Psoas muscle (tissue), 8 donors: ENCODE results near the gene DAPP1. TPM values are rescaled to one million over a fixed set of nuclear protein-coding genes. Genes with fewer than 3 reads are reported as not detected.

Source experiments
- ATAC-seq, 4 donors: fragments of 200-7000 bp; cut with Tn5 transposase; one replicate each; pipeline ENCODE4 v1.9.1; 2020; ENCODE audit warnings: moderate library complexity in 3 of 4, mild to moderate bottlenecking in 2 of 4
- DNase-seq, 2 donors: peaks; one replicate each; pipeline ENCODE4 v3.0.0-alpha.2; 2020
- H3K27ac ChIP-seq: fragments of 200-600 bp; one replicate; pipeline ENCODE4 v1.8.0; 2022
- H3K27me3 ChIP-seq, 3 donors: fragments of 200-600 bp in 1 of 3; one replicate each; pipeline versions ENCODE4 v1.6.1 to v1.8.0; 2013 to 2022; ENCODE audit warnings: low read length in 2 of 3, mild to moderate bottlenecking in 2 of 3, moderate library complexity in 1 of 3; ENCODE audit not compliant: insufficient read depth in 3 of 3
- H3K36me3 ChIP-seq, 2 donors: fragments of 200-600 bp in 1 of 2; one replicate each; pipeline versions ENCODE4 v1.6.1 to v1.8.0; 2013 to 2022; ENCODE audit warnings: low read depth in 1 of 2, mild to moderate bottlenecking in 1 of 2, moderate library complexity in 1 of 2; ENCODE audit not compliant: insufficient read depth in 1 of 2
- H3K4me1 ChIP-seq: fragments of 200-600 bp; one replicate; pipeline ENCODE4 v1.8.0; 2022
- H3K4me3 ChIP-seq: fragments of 200-600 bp; one replicate; pipeline ENCODE4 v1.8.0; 2022; ENCODE audit warnings: mild to moderate bottlenecking
- H3K9me3 ChIP-seq: fragments of 200-600 bp; one replicate; pipeline ENCODE4 v1.8.0; 2022
- WGBS, 3 donors: extraction: QIAGEN DNeasy Blood & Tissue Kit; methylation state at CpG; one replicate each; pipeline versions ENCODE4 v1.1.6 to v1.1.7; 2013; 5-methylcytosine and 5-hydroxymethylcytosine counted together
- intact Hi-C, 2 donors: fragments of 100-400 bp; cut with DNase I; formaldehyde crosslinking; loops; one replicate each; pipeline versions ENCODE4 v1.11.0 to v1.14.2; 2022
- polyA plus RNA-seq, 3 donors: library from polyadenylated mRNA; stranded (reverse); fragments of 200-250 nt; gene quantifications; one replicate each; pipeline ENCODE4 v1.2.3, GENCODE V29; 2013
- total RNA-seq, 4 donors: library from RNA; stranded (reverse); fragmentation: NEBNext Ultra II Directional in 2 of 4; extraction: Animal tissue kit (Norgen Biotek cat#: 25700) in 2 of 4; gene quantifications; one replicate each; pipeline versions ENCODE4 v1.2.1 to v1.2.4, GENCODE V29; 2021 to 2023
- TF ChIP-seq, protein P1 (sequence below): fragments of 200-600 bp; IDR thresholded peaks from one replicate; pipeline ENCODE4 v1.8.0; 2022; ENCODE audit warnings: antibody characterized with exemption
- donor health status: healthy with polysubstance abuse.
- donor health status: DM: no; HTN: no; CAD: no; lungs with moderate emphysema.
- donor health status: Bipolar disorder and iron deficiency.
- donor health status: healthy.
- donor health status: DM: yes; HTN: yes; CAD: no.
- donor health status: DM: no; HTN: no; CAD: no.
- donor health status: DM: no; HTN: no; CAD: no.
- donor health status: DM: yes; HTN: yes; CAD: no.

Gene DAPP1
- total and polyA plus RNA-seq, 7 donors = 0.06 to 1.3 (median 0.52) TPM

DNA sequence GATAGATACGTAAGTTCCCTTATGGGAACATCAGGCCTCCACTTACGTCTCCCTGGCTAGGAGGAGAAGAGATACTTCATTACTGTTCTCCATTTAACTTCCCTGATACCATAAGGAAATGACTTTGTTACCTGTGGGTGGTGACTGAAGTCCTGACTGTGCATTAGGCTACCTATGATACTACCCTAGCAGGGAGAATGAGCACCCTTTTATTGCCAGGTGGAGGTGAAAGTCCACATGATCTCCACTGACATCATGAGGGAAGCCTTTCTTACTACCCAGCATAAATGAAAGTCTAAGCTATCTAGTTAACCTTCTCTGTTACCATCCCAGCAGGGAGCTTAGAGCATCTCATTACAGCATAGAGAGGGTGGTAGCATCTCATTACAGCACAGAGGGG is 102.0 kb downstream of the DAPP1 start:
- no peak overlapping the region for H3K27ac ChIP-seq
- intact Hi-C loops = no loop called here
- H3K9me3 ChIP-seq = no peaks in the 10 kb centered on the region
- peaks cover 5 to 49% of the 10 kb centered on the region in 2 donors for H3K36me3 ChIP-seq
- DNase-seq (no peak), ATAC-seq (no peak)
- no peaks in the 10 kb centered on the region for H3K27me3 ChIP-seq
- H3K4me3 ChIP-seq = no peak overlapping the region
- WGBS, 3 donors = 95 to 100% (median 96%) methylated on average over 2 of the region's 2 CpGs
- TF ChIP-seq, protein P1, sequence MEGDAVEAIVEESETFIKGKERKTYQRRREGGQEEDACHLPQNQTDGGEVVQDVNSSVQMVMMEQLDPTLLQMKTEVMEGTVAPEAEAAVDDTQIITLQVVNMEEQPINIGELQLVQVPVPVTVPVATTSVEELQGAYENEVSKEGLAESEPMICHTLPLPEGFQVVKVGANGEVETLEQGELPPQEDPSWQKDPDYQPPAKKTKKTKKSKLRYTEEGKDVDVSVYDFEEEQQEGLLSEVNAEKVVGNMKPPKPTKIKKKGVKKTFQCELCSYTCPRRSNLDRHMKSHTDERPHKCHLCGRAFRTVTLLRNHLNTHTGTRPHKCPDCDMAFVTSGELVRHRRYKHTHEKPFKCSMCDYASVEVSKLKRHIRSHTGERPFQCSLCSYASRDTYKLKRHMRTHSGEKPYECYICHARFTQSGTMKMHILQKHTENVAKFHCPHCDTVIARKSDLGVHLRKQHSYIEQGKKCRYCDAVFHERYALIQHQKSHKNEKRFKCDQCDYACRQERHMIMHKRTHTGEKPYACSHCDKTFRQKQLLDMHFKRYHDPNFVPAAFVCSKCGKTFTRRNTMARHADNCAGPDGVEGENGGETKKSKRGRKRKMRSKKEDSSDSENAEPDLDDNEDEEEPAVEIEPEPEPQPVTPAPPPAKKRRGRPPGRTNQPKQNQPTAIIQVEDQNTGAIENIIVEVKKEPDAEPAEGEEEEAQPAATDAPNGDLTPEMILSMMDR = no peak
- no peaks in the 10 kb centered on the region for H3K4me1 ChIP-seq

Other genes starting within 250 kb of the DAPP1 start
- gene MTTP, start 242.0 kb upstream of the DAPP1 start, total RNA-seq = under 1 TPM; 0.07 to 0.99 (median 0.39) TPM
- under 1 TPM; 0.04 to 0.44 (median 0.28) TPM for gene MTTP, start 242.0 kb upstream of the DAPP1 start, polyA plus RNA-seq
- 100 to 1,000 TPM in 2 of 4 donors, 10 to 100 TPM in 2; 58.1 to 151 (median 92.5) TPM for gene C4orf54, start 159.0 kb upstream of the DAPP1 start, total RNA-seq
- 10 to 100 TPM in 2 of 3 donors, 1 to 10 TPM in 1; 3.3 to 35.7 (median 34.0) TPM for gene C4orf54, start 159.0 kb upstream of the DAPP1 start, polyA plus RNA-seq
- gene LAMTOR3, start 77.6 kb downstream of the DAPP1 start, total RNA-seq = 10 to 100 TPM; 21.6 to 25.8 (median 23.2) TPM
- gene LAMTOR3, start 77.6 kb downstream of the DAPP1 start, polyA plus RNA-seq = 10 to 100 TPM; 22.4 to 43.6 (median 34.5) TPM
- 10 to 100 TPM; 10.1 to 15.1 (median 13.1) TPM for gene DNAJB14, start 129.8 kb downstream of the DAPP1 start, total RNA-seq
- gene DNAJB14, start 129.8 kb downstream of the DAPP1 start, polyA plus RNA-seq = 10 to 100 TPM in 1 of 3 donors, 1 to 10 TPM in 2; 3.3 to 16.7 (median 3.4) TPM
- 100 to 1,000 TPM in 1 of 4 donors, 10 to 100 TPM in 3; 57.9 to 101 (median 65.8) TPM for gene H2AZ1, start 133.4 kb downstream of the DAPP1 start, total RNA-seq
- 100 to 1,000 TPM; 143 to 256 (median 247) TPM for gene H2AZ1, start 133.4 kb downstream of the DAPP1 start, polyA plus RNA-seq